ENCODE measurements around the gene TRPC4AP. TPM values are rescaled to one million over a fixed set of nuclear protein-coding genes. Genes with fewer than 3 reads are reported as not detected.

TRPC4AP gene
- total RNA-seq, 1 donor from 2014 or later = 53.9 TPM

GRCh38 chr20:34956751-34957472, 135.7 kb downstream of the TRPC4AP start:
- intact Hi-C loops (cut with micrococcal nuclease) = loop anchor here (1.0 to 10.0 kb wide), 3 partner anchors 190 to 318 kb away; partner anchors contain the start of genes EDEM2, MMP24OS and PIGU
- peaks cover 8% of the 10 kb centered on the region for H3K36me3 Mint-ChIP-seq (ENCODE audit: low read depth)
- no peak overlapping the region for H3K4me3 Mint-ChIP-seq
- no peaks in the 10 kb centered on the region for H3K9me3 Mint-ChIP-seq
- no peak for DNase-seq (ENCODE audit: low spot score)
- no peak overlapping the region for H3K27ac Mint-ChIP-seq
- peaks cover 3% of the 10 kb centered on the region for H3K27me3 Mint-ChIP-seq (ENCODE audit: insufficient read depth)
- H3K4me1 Mint-ChIP-seq (ENCODE audit: low read depth) = peaks cover 29% of the 10 kb centered on the region

GRCh38 chr20:34956041-34956458, 136.6 kb downstream of the TRPC4AP start:
- no peak for DNase-seq (ENCODE audit: low spot score)
- intact Hi-C loops (cut with micrococcal nuclease) = loop anchor here (1.0 to 10.0 kb wide), 3 partner anchors 191 to 319 kb away; partner anchors contain the start of genes EDEM2, MMP24OS and PIGU
- Mint-ChIP-seq H3K36me3 (ENCODE audit: low read depth) (peaks cover 10% of the 10 kb centered on the region), H3K27me3 (ENCODE audit: insufficient read depth) (peaks cover 3% of the 10 kb centered on the region), H3K27ac (peak overlapping the region; percentile 95), H3K4me3 (peak overlapping the region; percentile 94), H3K4me1 (ENCODE audit: low read depth) (peaks cover 29% of the 10 kb centered on the region), H3K9me3 (no peaks in the 10 kb centered on the region)

GRCh38 chr20:34955231-34956040, 137.2 kb downstream of the TRPC4AP start, which contains the start of the genes GSS and MYH7B:
Gene GSS, minus strand, starts transcription at chr20:34955806. Its CDS starts 3,954 bp downstream, at chr20:34951852.
Gene MYH7B, plus strand, starts transcription at chr20:34955868. Its CDS starts 22,138 bp downstream, at chr20:34978006.
- DNase-seq (ENCODE audit: low spot score) = peak; percentile 97
- H3K9me3 Mint-ChIP-seq = no peaks in the 10 kb centered on the region
- H3K27me3 Mint-ChIP-seq (ENCODE audit: insufficient read depth) = peaks cover 3% of the 10 kb centered on the region
- peak within 1 kb of the TSS; percentile 94 for H3K4me3 Mint-ChIP-seq
- H3K27ac Mint-ChIP-seq = peak within 1 kb of the TSS; percentile 95
- intact Hi-C loops (cut with micrococcal nuclease) = loop anchor here (1.0 to 10.0 kb wide), 9 partner anchors 37 to 586 kb away; partner anchors contain the start of genes ACSS2, EDEM2, MMP24OS and PIGU
- H3K36me3 Mint-ChIP-seq (ENCODE audit: low read depth) = peaks cover 10% of the 10 kb centered on the region
- peaks cover 24% of the 10 kb centered on the region for H3K4me1 Mint-ChIP-seq (ENCODE audit: low read depth)

GRCh38 chr20:34954904-34955230, 137.7 kb downstream of the TRPC4AP start:
- peaks cover 2% of the 10 kb centered on the region for H3K27me3 Mint-ChIP-seq (ENCODE audit: insufficient read depth)
- DNase-seq (ENCODE audit: low spot score) = no peak
- no peaks in the 10 kb centered on the region for H3K9me3 Mint-ChIP-seq
- intact Hi-C loops (cut with micrococcal nuclease) = loop anchor here (1.0 to 10.0 kb wide), 8 partner anchors 37 to 586 kb away; partner anchors contain the start of genes ACSS2, MMP24OS, PIGU and TRPC4AP
- H3K4me1 Mint-ChIP-seq (ENCODE audit: low read depth) = peaks cover 23% of the 10 kb centered on the region
- peaks cover 15% of the 10 kb centered on the region for H3K36me3 Mint-ChIP-seq (ENCODE audit: low read depth)
- peak overlapping the region; percentile 95 for H3K27ac Mint-ChIP-seq
- H3K4me3 Mint-ChIP-seq = peak overlapping the region; percentile 94

- Mint-ChIP-seq H3K4me1 (ENCODE audit: low read depth) (peaks cover 23% of the 10 kb centered on the region), H3K27me3 (ENCODE audit: insufficient read depth) (no peaks in the 10 kb centered on the region), H3K9me3 (no peaks in the 10 kb centered on the region), H3K36me3 (ENCODE audit: low read depth) (peaks cover 19% of the 10 kb centered on the region), H3K27ac (no peak overlapping the region), H3K4me3 (peak overlapping the region; percentile 94)
- intact Hi-C loops (cut with micrococcal nuclease) = loop anchor here (10.0 kb wide), 1 partner anchor 321 kb away; the partner anchor contains the start of gene MMP24OS
- DNase-seq (ENCODE audit: low spot score) = no peak
These were observed 138.6 kb downstream of the TRPC4AP start for GRCh38 chr20:34953960-34954359.

- Mint-ChIP-seq H3K27ac (no peak overlapping the region), H3K27me3 (ENCODE audit: insufficient read depth) (no peaks in the 10 kb centered on the region), H3K4me1 (ENCODE audit: low read depth) (peaks cover 23% of the 10 kb centered on the region), H3K4me3 (no peak overlapping the region), H3K9me3 (no peaks in the 10 kb centered on the region), H3K36me3 (ENCODE audit: low read depth) (peaks cover 19% of the 10 kb centered on the region)
- DNase-seq (ENCODE audit: low spot score) = no peak
- intact Hi-C loops (cut with micrococcal nuclease) = loop anchor here (10.0 kb wide), 1 partner anchor 322 kb away; the partner anchor contains the start of gene MMP24OS
These were observed 139.9 kb downstream of the TRPC4AP start for GRCh38 chr20:34952671-34953070.

Other genes with a start within 250 kb of the TRPC4AP start
- gene GGT7, start 220.0 kb downstream of the TRPC4AP start, total RNA-seq = 12.5 and 13.7 TPM in 2 replicates
- gene ACSS2, start 216.2 kb downstream of the TRPC4AP start, total RNA-seq = 38.0 and 45.3 TPM in 2 replicates
- gene GSS, start 137.0 kb downstream of the TRPC4AP start, total RNA-seq = 64.1 and 68.0 TPM in 2 replicates
- gene MYH7B, start 136.9 kb downstream of the TRPC4AP start, total RNA-seq = 0.20 and 0.44 TPM in 2 replicates
- 19.9 and 21.9 TPM in 2 replicates for gene EDEM2, start 54.5 kb upstream of the TRPC4AP start, total RNA-seq
- 0.75 and 0.78 TPM in 2 replicates for gene PROCR, start 79.3 kb upstream of the TRPC4AP start, total RNA-seq
- gene MMP24, start 133.9 kb upstream of the TRPC4AP start, total RNA-seq = 0.05 TPM in 1 of 2 replicates, not detected in the other
- 25.0 and 27.0 TPM in 2 replicates for gene MMP24OS, start 185.3 kb upstream of the TRPC4AP start, total RNA-seq
- gene EIF6, start 192.0 kb upstream of the TRPC4AP start, total RNA-seq = 232 TPM in 2 replicates
- not detected in 2 replicates for gene FAM83C, start 199.6 kb upstream of the TRPC4AP start, total RNA-seq